Measurements from ENCODE around the gene VPS4A. TPM values are rescaled to one million over a fixed set of nuclear protein-coding genes. Genes with fewer than 3 reads are reported as not detected.

Gene VPS4A
- total RNA-seq, 1 donor from 2014 or later: 21.2 TPM

DNA sequence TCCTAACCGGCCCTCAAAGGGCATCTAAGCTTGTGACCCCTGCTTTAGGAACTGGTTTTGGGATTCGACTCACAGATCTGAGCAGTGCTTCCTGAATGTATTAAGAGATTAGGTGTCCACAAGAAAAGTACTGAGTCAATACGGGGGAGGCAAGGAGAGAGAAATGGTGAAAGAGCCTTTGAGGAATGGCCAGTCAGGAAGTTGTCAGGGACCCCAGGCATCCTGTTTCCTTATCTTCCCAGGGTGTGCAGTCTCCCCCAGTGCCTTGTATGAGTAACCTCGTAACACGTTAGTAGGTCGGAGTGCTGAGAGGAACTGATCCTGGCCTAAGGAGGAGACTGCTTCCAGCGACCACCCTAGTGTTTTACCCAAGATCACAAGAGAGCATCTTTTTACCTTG lies 56.8 kb downstream of the VPS4A start:
- Mint-ChIP-seq H3K4me3 (ENCODE audit: low read depth) (no peak overlapping the region), H3K4me1 (ENCODE audit: low read depth) (peaks cover under 1% of the 10 kb centered on the region), H3K9me3 (ENCODE audit: low read depth) (no peaks in the 10 kb centered on the region), H3K27ac (no peak overlapping the region), H3K36me3 (ENCODE audit: insufficient read depth) (peaks cover 30% of the 10 kb centered on the region), H3K27me3 (no peaks in the 10 kb centered on the region)
- no peak for DNase-seq (ENCODE audit: low spot score, unreplicated experiment)
- TF ChIP-seq, protein P1, sequence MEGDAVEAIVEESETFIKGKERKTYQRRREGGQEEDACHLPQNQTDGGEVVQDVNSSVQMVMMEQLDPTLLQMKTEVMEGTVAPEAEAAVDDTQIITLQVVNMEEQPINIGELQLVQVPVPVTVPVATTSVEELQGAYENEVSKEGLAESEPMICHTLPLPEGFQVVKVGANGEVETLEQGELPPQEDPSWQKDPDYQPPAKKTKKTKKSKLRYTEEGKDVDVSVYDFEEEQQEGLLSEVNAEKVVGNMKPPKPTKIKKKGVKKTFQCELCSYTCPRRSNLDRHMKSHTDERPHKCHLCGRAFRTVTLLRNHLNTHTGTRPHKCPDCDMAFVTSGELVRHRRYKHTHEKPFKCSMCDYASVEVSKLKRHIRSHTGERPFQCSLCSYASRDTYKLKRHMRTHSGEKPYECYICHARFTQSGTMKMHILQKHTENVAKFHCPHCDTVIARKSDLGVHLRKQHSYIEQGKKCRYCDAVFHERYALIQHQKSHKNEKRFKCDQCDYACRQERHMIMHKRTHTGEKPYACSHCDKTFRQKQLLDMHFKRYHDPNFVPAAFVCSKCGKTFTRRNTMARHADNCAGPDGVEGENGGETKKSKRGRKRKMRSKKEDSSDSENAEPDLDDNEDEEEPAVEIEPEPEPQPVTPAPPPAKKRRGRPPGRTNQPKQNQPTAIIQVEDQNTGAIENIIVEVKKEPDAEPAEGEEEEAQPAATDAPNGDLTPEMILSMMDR (IDR thresholded peaks at IDR 0.05; ENCODE audit: unreplicated experiment): no peak

DNA sequence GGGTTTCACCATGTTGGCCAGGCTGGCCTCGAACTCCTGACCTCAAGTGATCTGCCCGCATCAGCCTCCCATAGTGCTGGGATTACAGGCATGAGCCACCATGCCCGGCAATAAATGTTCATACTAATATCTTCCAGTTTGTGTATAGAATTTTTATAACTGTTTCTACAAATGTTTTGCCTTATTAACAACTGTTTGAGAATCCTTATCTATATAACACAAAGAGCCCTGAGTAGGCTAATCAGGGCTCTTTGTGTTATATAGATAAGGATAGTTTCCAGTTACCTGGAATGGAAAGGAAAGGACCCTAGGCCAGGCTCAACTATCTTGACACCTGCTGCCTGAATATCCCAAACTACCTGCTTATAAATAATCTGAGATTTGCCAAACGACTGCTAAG lies 57.7 kb downstream of the VPS4A start:
- DNase-seq (ENCODE audit: low spot score, unreplicated experiment): no peak
- TF ChIP-seq, protein P1 (IDR thresholded peaks at IDR 0.05; ENCODE audit: unreplicated experiment): no peak
- Mint-ChIP-seq H3K4me1 (ENCODE audit: low read depth) (peaks cover 4% of the 10 kb centered on the region), H3K27ac (no peak overlapping the region), H3K9me3 (ENCODE audit: low read depth) (no peaks in the 10 kb centered on the region), H3K27me3 (no peaks in the 10 kb centered on the region), H3K4me3 (ENCODE audit: low read depth) (no peak overlapping the region), H3K36me3 (ENCODE audit: insufficient read depth) (peaks cover 29% of the 10 kb centered on the region)

GRCh38 chr16:69371564-69371963 lies 60.4 kb downstream of the VPS4A start:
- H3K36me3 Mint-ChIP-seq (ENCODE audit: insufficient read depth): peaks cover 25% of the 10 kb centered on the region
- H3K27ac Mint-ChIP-seq: no peak overlapping the region
- TF ChIP-seq, protein P1 (IDR thresholded peaks at IDR 0.05; ENCODE audit: unreplicated experiment): no peak
- no peaks in the 10 kb centered on the region for H3K9me3 Mint-ChIP-seq (ENCODE audit: low read depth)
- H3K27me3 Mint-ChIP-seq: no peaks in the 10 kb centered on the region
- no peak overlapping the region for H3K4me3 Mint-ChIP-seq (ENCODE audit: low read depth)
- peaks cover 4% of the 10 kb centered on the region for H3K4me1 Mint-ChIP-seq (ENCODE audit: low read depth)
- no peak for DNase-seq (ENCODE audit: low spot score, unreplicated experiment)

- Mint-ChIP-seq H3K4me3 (ENCODE audit: low read depth) (no peak overlapping the region), H3K27me3 (no peaks in the 10 kb centered on the region), H3K9me3 (ENCODE audit: low read depth) (no peaks in the 10 kb centered on the region), H3K36me3 (ENCODE audit: insufficient read depth) (peaks cover 25% of the 10 kb centered on the region), H3K4me1 (ENCODE audit: low read depth) (peaks cover 4% of the 10 kb centered on the region), H3K27ac (no peak overlapping the region)
- TF ChIP-seq, protein P1 (IDR thresholded peaks at IDR 0.05; ENCODE audit: unreplicated experiment): no peak
- no peak for DNase-seq (ENCODE audit: low spot score, unreplicated experiment)
Observed at GRCh38 chr16:69373019-69373418, 61.9 kb downstream of the VPS4A start.

Other genes with a start within 250 kb of the VPS4A start
- 1.1 and 2.1 TPM in 2 replicates for gene HAS3, start 205.7 kb upstream of the VPS4A start, total RNA-seq
- gene CHTF8, start 178.8 kb upstream of the VPS4A start, total RNA-seq: 111 and 117 TPM in 2 replicates
- 51.4 and 54.2 TPM in 2 replicates for gene UTP4, start 178.7 kb upstream of the VPS4A start, total RNA-seq
- gene SNTB2, start 124.2 kb upstream of the VPS4A start, total RNA-seq: 32.1 and 40.9 TPM in 2 replicates
- gene PDF, start 19.2 kb downstream of the VPS4A start, total RNA-seq: 13.0 and 14.4 TPM in 2 replicates
- 55.2 and 58.6 TPM in 2 replicates for gene COG8, start 28.2 kb downstream of the VPS4A start, total RNA-seq
- gene NIP7, start 28.4 kb downstream of the VPS4A start, total RNA-seq: 22.9 and 23.8 TPM in 2 replicates
- 2.6 and 3.6 TPM in 2 replicates for gene TMED6, start 40.4 kb downstream of the VPS4A start, total RNA-seq
- gene TERF2, start 74.7 kb downstream of the VPS4A start, total RNA-seq: 41.4 and 46.6 TPM in 2 replicates
- 104 and 108 TPM in 2 replicates for gene CYB5B, start 113.3 kb downstream of the VPS4A start, total RNA-seq